ENCODE measurements around the gene GDPD5.

GDPD5 gene

DNA sequence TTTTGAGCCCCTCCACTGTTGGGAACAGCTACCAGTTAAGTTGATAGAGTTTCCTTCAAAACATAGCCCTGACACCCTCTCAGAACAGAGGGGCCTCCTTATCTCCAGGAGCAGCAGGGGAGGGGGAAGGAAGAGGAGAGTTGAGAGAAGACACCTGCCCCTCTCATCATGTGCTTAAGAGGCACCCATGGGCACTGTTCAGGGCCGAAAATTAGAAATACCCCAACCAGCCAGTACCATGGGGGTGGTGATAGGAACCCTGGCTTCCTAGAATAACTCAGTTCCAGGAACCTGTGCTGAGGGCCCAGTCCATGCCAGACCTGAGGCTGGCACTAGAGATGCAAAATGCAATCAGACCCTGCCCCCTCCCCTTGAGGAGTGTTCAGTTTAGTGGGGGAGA lies 9.3 kb upstream of the GDPD5 start:
- DNase-seq, result no peak

DNA sequence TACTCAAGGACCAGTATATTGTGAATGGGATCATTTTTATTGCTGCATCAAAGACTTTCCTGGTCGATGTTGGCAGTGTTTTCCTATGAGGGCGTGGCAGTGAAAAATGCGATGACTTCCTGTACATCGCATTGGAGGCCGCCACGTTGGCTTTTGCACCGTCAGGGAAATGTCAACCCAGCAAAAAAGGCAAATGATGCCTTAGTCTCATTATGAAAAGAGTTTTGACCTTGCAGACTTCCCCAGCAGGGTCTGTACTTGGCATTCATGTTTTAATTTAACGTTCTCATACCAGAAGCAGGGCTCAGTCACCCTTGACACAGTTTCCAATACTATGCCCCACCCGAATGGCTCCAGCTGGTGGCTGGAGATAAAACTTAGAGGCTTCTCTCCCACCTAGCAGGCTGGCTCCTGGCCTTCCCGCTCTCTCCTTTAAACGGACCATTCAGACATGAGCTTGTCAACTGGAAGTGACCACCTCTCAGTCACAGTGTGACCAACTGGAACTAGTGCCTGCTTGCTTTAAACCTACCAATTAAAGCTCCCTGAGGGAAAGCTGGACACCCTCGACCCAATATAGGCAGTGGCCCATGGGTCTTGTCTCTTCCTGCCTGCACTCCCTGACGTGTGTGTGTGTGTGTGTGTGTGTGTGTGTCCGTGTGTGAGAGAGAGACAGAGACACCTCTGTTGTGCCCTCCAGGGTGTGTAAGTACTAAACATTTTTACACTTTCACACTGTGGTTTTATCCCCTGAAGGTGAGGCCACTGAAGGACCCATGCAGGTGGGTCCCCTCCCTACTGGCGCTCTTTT lies 8.7 kb upstream of the GDPD5 start:
- no peak for DNase-seq

DNA sequence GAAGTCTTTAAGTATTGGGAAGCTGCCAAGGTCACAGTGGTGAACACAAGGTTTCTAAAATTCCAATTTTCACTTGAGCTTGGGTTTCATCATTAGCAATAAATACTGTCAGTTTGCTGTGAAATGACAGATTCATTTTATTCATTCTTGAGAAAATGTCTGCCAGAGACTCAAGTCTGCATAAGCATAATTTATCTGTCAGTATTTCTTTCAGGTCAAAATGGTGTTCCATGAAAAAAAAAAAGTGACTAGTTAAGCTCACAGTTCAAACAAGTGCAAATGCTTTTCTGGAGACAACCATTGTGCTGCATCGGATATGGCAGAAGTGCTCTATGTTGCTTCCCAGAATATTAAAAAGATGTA lies 8.1 kb upstream of the GDPD5 start:
- no peak for DNase-seq

DNA sequence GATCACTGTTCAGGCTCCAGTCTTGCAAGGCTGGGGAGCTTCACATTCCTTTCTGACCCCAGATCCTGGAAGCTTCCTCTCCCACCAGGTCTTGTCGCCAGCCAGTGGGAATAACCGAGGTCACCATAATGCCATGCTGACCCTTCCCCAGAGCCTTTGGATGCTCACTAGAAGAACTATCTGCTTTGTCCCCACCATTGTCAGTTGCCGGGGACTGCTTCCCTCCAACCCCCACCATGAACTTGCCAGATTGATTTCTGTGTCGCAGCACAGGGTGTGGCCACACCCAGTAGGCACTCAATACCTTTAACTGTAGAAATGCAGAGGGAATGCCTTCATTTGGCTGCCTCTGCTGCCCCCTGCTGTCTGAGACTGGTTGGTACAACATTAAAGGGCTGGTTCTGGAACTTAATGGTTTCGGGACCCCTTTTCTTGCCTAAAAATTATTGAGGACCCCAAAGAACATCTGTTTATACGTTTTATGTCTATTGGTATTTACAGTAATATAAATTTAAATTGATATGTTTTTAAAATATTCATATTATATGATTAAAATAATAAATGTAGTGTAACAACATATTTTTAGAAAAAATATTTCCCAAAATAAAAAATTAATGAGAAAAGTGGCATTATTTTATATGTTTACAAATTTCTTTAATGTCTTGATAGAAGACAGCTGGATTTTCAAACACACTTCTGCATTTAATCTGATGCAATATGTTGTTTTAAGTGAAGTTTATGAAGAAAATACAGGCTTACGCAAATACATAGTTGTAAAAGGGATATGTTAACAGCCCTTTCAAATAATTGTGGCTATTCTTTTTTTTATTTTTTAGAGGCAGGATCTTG lies 6.7 kb upstream of the GDPD5 start:
- DNase-seq, result peak; percentile 93

DNA sequence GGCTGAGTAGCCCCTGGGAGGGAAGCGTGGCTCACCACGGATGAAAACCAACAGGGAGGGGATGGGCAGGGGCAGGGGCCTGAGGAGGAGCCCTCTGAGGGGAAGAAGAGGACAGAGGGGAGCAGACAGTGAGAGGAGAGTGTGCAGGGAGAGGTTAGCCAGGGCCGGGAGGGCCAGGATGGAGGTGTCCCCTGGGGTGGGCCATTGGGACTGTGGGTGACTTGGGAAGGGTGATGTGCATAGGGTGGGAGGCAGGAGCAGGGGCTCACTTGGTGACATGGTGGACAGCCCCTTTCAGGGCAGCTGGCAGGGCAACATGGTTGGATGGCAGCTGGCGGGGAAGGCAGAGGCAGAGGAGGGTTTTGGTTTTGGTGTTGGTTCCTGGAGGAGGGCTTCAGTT lies 5.6 kb upstream of the GDPD5 start:
- DNase-seq, result no peak

DNA sequence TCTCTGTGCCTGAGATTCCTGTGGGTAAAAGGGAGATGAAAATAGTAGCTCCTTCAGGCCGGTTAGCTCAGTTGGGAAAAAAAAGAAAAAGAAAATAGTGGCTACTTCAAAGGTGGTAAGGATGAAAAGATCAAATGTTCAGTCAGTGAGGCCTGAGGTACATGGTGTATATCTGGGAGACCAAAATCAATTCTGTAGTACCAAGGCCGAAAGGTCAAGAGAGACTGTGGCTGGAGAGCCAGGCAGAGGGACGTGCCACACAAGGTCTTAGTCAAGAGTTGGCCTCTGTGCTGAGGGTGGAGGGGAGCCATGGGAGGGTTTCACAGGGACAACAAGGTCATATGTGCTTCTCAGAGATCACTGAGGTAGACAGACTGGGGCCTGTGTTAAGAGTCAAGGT lies 4.8 kb upstream of the GDPD5 start:
- no peak for DNase-seq

DNA sequence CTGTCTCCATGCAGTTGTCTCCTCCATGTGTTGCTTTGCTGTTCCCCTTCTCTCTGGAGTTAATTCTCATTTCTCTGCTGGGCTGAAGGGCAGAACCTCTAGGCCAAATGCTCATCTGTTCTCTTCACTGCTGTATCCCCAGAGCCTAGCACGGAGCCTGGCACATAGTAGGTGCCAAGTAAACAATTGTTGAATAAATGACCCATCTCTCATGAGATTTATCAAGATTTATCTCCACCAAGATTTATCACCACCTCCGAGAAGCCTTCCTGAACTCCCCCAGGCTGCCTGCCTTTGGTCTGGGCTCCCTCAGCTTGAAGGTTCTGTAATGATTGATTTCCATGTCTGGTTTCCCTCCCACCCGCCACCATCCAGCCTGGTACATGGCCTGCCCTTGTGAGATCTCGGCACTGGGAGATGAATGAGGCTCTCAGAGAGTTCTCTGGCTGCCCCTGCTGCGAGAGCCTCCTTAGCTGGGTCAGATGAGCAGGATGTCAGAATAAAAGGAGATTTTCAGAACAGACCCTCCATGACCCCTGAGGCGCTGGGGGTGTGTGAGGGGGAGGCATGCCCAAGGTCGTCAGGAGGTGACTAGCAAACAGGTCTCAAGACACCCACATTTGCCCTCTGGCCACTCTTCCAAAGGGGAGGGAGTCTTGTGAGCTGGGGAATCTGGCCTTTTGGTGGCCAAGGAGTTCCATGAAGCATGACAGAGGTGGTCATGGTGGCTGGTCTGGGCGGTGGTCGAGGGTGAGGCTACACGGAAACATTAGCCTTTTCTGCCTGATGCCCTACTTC lies 2.4 kb upstream of the GDPD5 start:
- DNase-seq, result no peak

DNA sequence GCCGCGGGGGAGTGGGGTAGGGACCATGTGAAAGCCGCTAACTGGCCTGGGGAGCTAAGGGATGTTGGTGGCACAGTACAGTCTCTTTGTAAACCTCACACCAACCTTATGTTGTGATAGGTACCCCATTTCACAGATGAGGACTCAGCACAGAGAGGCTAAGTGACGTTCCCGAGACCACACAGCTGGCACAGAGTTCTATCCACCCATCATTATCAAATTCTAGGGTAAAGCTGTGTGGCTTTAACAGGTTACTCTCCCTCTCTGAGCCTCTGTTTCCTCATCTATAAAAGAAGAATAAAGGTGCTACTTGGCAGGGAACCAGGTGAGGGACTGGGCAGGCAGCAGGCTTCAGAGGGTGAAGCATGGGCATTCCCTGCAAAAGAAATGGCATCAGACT lies 1.4 kb upstream of the GDPD5 start:
- no peak for DNase-seq

DNA sequence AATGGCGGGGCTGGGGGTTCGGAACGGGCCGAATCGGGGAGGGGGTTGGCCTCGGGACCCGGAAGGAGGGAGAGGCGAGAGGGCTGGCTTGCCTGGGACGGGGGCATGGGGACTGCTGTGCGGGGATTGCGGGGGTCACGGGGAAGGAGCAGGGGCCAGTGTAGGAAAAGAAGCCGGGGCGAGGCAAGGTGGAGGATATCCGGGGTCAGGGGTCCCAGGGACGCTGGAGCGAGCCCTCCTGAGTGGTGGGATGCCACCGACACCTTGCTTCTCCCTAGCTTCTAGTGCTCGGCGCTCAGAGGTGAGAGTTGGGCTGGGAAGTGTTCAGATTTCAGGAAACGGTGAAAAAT lies 426 bp upstream of the GDPD5 start:
- no peak for DNase-seq

DNA sequence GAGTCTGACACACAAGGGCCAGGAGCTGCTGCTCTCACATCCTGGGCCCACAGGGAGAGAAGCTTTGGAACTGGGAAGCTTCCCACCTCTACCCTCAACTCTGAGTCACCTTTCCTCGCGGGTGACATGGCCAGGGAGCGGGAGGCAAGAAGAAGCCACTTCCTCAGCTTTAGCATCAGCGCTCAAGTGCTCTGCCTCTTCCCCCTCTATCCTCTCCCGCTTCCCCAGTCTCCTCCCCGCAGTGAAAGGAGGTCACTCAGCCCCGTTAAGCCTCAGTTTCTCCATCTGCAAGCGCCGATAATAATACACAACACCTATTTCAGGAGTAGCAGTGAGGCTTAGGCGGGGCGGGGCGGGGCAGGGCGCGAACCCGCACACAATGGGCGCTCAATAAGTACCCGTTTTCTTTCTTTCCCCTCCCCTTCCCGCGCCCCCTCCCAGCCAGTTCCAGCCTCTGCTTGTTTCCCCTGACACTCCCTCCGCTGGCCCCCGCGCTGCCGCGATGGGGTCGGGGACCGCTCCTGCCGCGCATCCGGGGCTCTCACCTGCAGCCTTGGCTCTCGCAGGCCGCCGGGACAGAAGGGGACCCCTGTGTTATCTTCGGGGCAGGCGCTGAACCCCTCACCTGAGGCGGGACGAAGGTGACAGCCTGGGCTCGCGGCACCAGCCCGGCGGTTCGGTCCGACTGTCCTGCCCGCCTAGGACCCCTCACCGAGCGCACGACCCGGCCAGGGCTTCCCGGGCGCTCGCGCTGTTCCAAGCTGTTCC lies 892 bp downstream of the GDPD5 start:
- peak; percentile 65 for DNase-seq

DNA sequence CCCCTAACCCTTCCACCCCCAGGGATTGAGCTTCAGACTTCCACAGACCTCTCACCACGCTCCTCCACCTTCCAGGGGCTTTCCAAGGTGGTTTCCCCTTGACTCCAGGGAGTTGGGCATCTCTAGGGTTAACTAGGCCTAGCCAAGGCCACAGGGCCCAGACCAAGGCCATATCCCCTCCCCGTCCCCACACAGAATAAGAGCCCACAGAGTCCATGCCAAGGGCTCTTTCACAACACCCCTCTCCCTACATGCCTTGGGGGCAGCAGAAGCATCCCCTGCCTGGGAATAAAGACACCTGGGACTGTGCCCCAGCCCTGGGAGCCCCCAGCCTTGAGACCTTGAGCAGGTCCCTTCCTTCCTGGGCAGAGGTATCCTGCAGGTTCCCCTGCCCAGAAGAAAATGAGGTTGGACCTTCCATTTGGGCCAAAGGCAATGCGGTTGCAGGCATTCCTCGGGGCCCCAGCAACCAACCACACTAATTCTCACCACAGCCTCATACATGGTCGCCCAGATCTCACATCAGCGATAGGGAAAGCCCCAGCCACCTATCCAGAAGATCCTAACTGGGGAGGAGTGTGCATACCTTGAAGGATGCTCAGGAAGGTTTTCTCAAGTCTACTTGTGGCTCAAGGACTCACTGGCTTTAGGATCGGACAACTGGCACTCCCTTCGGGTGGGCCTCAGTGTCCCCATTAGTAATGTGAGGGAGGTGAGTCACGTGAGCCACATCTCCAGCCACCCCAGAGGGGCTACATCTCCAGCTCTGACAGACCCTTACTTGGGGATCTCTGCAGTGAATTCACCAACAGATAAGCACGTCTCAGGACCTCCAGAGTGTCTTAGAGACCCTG lies 1.7 kb downstream of the GDPD5 start:
- DNase-seq, result no peak

DNA sequence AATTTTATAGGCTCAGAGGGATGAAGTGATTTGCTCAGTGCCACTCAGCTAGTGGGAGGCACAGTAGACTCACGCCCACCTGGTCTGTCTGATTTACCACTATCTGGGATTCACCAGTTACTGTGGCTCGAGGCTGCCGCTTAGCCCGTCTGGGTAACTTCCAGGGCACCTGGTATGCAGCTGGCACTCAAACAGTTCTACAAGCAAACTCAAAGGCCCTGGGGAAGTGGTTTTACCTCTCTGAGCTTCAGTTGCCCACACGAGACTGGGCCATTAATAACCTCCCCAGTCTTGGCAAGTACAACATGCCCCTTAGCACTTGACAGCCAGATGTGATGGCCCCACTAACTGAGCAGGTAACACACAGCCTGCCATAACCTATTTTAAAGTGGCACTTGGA lies 2.6 kb downstream of the GDPD5 start:
- DNase-seq, result no peak

DNA sequence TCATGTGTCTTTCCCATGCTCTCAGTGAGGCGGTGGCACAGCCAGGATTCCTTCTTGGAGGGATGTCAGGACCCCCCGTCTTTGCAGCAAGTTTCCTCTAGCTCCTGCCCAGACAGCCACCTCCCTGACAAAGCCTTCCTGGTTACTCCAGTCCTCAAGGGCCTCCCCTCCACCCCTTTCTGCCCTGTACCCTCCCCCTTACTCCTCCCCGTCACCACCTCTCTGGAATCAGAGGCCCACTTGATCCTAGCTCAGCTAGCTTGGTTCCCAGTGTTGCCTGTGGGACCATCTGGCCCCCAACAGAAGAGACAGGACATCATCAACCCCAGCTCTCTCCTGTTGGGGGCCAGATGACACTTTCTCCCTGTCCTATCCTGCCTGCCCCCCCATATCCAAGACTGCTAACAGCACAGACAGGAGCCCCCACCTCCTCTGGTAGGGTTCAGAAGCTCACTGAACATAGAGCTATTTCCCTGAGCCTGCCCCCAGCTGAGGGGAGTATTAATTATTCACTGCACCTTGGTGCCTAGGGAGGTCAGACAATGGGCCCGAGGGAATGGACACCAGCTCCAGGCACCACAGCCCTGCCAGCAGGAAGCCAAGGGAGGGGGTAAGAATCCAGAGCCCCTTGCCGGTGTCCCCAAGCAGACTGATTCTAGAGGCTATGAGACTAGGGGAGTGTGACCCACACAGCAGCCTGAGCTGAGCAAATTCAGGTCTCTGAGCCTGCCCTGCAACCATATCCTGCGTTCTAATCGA lies 3.3 kb downstream of the GDPD5 start:
- DNase-seq, result no peak

DNA sequence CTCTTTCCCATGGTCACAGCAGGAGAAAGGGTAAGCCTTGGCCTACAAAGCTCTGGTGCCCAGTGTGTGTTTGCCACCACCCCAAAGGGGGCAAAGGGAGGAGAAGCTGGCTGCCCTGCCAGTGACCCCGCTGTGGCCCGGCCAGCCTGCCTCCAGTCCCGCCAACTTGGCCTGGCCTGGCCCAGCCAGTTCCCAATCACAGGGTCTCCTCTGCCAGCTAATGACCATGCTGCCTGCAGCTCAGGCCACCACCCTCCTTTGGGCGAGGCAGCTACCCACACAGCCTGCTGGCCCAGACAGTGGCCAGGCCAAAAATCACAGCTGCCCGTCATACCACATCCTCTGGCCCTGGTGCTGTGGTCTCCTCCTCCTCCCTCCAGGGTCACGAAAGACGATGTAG lies 5.1 kb downstream of the GDPD5 start:
- DNase-seq, result no peak

DNA sequence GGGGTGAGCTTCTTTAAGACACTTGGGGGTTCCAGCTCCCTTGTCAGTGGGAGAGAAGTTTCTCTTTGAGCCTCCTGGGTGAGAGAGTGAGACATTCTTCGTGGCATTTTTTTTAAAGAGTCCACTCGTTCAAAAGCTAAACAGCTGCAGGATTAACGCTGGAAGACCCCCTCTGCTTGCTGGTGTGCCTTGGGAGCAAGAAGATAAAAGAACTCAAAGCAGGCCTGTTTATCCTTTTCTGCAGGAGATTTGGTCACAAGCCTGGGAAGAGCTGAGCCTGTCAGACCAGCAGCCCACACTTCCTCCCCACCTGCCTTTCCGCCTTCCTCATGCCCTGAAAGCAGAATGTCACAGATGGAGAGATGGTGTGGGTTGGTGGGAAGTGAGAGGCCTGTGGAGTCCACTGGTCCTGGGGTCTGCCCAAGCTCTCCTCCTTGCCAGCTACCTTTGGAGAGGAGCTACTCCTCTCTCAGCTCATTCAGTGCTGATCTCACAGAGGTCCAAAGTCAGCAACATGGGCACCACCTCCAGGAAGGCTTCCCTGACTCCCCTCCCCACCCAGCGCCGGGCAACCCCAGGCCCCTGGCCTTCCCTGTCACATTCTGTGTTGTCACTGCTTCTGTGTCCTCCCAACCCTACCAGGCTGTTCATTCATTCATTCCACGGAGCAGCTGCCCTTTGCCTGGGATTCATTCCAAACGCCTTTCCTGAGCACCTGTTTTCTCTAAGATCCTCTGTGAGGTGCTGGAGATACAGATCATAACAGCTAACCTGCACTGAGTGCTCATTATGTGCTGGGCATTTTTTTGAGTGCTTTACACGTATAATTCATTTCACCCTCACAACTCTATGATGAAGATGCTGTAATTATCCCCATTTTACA lies 6.7 kb downstream of the GDPD5 start:
- no peak for DNase-seq

DNA sequence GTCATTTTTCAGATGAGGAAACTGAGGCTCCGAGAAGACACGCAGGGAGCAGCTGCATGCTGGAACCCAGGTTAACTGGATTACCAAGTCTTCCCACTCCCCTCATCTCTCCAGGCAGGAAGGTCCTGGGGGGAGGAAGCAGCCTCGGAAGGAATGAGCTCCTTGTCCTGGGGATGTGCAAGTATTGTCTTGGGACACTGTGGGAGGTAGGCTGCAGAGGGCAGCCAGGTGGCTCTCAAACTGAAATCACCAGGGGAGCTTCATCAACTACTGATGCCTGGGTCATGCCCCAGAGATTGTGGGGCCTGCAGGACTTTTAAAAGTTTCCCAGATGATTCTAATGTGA lies 7.6 kb downstream of the GDPD5 start:
- DNase-seq, result no peak

DNA sequence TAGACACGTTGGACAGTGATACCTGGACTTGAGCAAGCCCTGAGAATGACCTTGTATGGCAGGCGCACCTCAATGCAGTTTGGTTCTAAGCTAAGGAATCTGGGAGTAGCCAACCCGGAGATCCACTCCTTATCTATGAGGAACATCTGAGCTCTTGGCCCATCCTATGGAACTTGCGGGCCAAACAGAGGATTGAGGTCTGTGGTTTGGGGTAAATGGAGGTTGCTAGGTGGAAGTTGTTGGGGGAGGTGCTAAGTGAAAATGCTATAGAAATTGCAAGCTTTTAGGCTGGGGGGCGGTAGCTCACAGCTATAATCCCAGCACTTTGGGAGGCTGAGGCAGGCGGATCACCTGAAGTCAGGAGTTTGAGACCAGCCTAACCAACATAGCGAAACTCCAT lies 8.9 kb downstream of the GDPD5 start:
- no peak for DNase-seq

DNA sequence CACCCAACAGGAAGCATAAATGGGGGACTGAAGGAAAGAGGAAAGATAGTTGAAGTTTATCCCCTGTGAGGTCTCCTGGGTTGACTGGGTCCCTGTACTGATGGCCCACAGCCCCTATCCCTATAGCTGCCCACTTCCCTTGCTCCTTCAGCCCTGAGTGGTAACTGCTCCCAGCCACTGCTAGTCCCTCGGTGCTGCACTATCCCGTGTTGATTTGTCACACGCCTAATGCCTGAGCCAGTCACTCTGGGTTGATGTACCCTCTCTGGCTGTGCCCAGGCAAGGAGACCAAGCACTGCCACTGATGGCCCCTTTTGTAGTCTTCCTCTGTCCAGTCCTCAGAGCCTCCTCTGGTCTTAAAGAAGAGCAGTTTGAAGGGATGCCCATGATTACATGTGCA lies 9.6 kb downstream of the GDPD5 start:
- no peak for DNase-seq

DNA sequence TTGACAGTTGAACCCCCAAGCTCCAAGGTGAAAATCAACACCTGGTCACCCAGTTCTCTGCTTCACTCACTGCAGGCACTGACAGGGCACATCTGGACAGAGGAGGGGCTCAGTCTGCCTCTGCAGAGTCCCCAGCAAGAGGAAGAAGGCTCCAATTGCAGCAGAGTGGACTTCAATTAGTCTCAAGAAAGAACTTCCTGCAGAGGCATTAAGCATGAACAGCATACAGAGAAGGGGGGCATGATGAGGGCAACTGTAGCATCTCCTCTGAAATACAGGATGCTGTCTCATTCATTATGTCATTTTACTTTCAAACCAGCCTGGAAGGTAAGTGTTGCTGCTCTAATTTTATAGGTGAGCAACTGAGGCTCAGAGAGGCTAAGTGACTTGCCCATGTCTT lies 11.1 kb downstream of the GDPD5 start:
- no peak for DNase-seq

DNA sequence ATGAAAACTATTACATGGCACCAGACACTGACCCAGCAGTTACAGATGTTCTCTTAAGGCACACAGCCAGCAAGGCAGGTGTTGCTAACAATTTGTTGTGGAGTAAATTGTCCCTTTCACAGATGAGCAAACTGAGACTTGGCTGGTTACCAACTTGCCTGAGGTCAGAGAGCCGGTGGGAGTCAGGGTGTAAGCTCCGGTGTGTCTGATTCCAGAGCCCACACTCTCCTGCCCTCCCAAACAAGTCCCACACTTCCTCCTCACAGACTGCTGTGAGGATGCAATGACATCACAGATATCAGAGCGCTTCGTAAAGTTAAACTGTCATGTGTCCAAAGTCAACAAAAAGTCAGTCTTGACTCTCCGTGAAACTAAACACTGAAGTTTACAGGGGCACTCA lies 12.5 kb downstream of the GDPD5 start:
- DNase-seq, result no peak

DNA sequence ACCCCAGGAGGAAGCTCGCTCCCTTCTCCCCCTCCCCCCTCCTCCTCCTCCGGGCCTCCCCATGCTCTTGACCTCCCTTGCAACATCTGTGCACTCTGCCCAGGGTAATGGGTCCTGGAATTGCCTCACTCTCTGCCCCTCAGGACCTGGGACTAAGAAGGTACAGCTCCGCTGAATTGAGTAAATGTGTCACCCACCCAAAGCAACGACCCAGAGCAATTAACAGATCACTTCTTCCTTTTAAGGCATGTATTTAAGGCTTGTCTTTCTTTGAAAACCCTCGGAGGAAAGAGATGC lies 15.1 kb downstream of the GDPD5 start:
- DNase-seq, result no peak
